K562 (cell line): ENCODE measurements around the gene CELA3B. TPM values are rescaled to one million over a fixed set of nuclear protein-coding genes. Genes with fewer than 3 reads are reported as not detected.

Experiments
- BACH1 ChIP-seq: fragments of 200-800 bp; sonication (Bioruptor generic); IDR thresholded peaks from 2 replicates; pipeline ENCODE4 v1.6.1; 2016; ENCODE audit warnings: missing genetic modification characterization, missing compliant biosample characterization
- HDGF ChIP-seq: fragments of 450-650 bp; IDR thresholded peaks from 2 replicates; pipeline ENCODE4 v1.6.1; 2016
- IRF2 ChIP-seq: sonication (generic); formaldehyde crosslinking; IDR thresholded peaks from 2 replicates; pipeline ENCODE4 v1.8.1; 2022; ENCODE audit warnings: mild to moderate bottlenecking, missing genetic modification reagents
- PHF20 ChIP-seq: fragments of 450-650 bp; IDR thresholded peaks from 2 replicates; pipeline ENCODE4 v1.6.1; 2018; ENCODE audit not compliant: partially characterized antibody
- PPARD ChIP-seq: fragments of 250-450 bp; sonication (Bioruptor Pico); IDR thresholded peaks from 2 replicates; pipeline ENCODE4 v1.8.0; 2022; ENCODE audit warnings: inconsistent platforms, mild to moderate bottlenecking, moderate library complexity
- ZBTB17 ChIP-seq: fragments of 450-650 bp; formaldehyde crosslinking; IDR thresholded peaks from 2 replicates; pipeline ENCODE4 v1.4.0; 2020; ENCODE audit warnings: mild to moderate bottlenecking
- ZBTB7A ChIP-seq: IDR thresholded peaks from 2 replicates; pipeline ENCODE4 v1.6.1; 2011; ENCODE audit warnings: low read depth, mild to moderate bottlenecking, low read length, moderate library complexity, borderline replicate concordance; ENCODE audit not compliant: control insufficient read depth
- ZNF41 ChIP-seq: fragments of 250-450 bp; sonication (Bioruptor Pico); conservative IDR thresholded peaks from 2 replicates; pipeline ENCODE4 v1.4.0; 2020; ENCODE audit warnings: mild to moderate bottlenecking
- polyA plus RNA-seq, 8 experiments: library from polyadenylated mRNA; depleted of rRNA in 4 of 8; stranded (reverse) in 5 of 8; unstranded in 3 of 8; fragments of >200 nt; fragmentation: Nextera tagmentation in 2 of 8; fragmentation: Illumina TruSeq in 1 of 8; extraction: Ambion mirVana in 2 of 8; extraction: Trizol in 1 of 8; gene quantifications; 2 replicates each; pipeline versions ENCODE4 v1.2.1 to v1.2.3, GENCODE V29; 2011 to 2014; ENCODE audit warnings: inconsistent platforms in 1 of 8, missing spikeins in 1 of 8
- total RNA-seq, 7 experiments: library from RNA; depleted of rRNA in 6 of 7; stranded (reverse); fragments of >200 nt in 6 of 7; fragmentation: Illumina TruSeq in 2 of 7; extraction: Trizol in 2 of 7; gene quantifications; 2 replicates each; pipeline versions ENCODE4 v1.2.1 to v1.2.3, GENCODE V29; 2011 to 2021; ENCODE audit warnings: low replicate concordance in 1 of 7
- TF ChIP-seq, protein P1 (sequence below): fragments of 250-450 bp; sonication (Bioruptor Pico); IDR thresholded peaks from 2 replicates; pipeline ENCODE4 v1.4.0; 2020; ENCODE audit warnings: mild to moderate bottlenecking
- TF ChIP-seq, protein P2 (sequence below): sonication (generic); formaldehyde crosslinking; IDR thresholded peaks from 2 replicates; pipeline ENCODE4 v1.9.0; 2022; ENCODE audit warnings: mild to moderate bottlenecking, missing genetic modification reagents
- TF ChIP-seq, protein P3 (sequence below): fragments of 450-650 bp; IDR thresholded peaks from 2 replicates; pipeline ENCODE4 v1.7.1; 2018; ENCODE audit warnings: mild to moderate bottlenecking, low read depth; ENCODE audit not compliant: partially characterized antibody
- TF ChIP-seq, protein P4 (sequence below): sonication (generic); formaldehyde crosslinking; IDR thresholded peaks from 2 replicates; pipeline ENCODE4 v1.8.0; 2022; ENCODE audit warnings: mild to moderate bottlenecking, missing genetic modification reagents
- TF ChIP-seq, protein P5 (sequence below): IDR thresholded peaks from 2 replicates; pipeline ENCODE4 v1.6.1; 2014; ENCODE audit warnings: antibody characterized with exemption

Gene CELA3B
- total and polyA plus RNA-seq, 9 of the 15 experiments (the other 6 are each of a cell fraction or from before 2014, with no cell fraction given), result 3.1 TPM; not detected in 8

DNA sequence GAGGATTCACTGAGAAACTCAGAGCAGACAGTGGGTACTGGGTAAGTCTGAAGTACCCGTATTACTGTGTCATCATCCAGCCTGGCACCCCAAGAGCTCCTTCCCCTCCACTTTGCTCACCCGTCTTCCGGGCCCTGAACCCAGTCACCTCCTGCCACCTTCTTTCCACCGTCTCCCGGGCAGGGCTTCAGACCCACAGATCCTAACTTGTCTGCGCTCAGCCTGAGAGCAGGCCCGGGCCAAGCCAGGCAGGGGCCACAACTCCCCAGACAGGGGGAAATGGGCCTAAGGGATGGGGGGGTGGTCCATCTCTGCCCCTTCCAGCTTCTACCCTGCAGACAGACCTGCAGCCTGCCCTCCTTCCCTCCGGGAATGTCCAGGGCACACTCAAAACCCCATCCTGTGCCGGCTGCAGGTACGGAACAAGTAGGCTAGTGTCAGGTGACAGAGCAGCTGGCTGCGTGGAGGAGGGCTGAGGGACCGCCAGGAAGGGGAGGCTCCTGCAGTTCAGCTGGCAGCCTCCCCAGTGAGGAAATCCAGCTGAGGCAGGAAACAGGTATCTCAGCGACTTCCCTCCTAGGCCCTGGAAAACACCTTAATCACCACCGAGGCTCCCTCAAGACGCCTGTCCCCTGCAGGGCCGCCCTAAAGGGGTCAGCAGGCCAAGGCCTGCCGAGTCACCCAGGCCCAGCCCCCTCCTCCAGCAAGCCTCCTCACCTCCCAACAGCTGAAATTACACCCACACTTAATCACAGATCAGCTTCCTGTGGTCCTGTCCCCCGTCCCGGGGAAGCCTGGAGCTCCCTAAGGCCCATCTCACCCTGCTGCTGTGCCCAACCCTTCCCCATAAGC is 43.2 kb upstream of the CELA3B start (continued):
- TF ChIP-seq, protein P1, sequence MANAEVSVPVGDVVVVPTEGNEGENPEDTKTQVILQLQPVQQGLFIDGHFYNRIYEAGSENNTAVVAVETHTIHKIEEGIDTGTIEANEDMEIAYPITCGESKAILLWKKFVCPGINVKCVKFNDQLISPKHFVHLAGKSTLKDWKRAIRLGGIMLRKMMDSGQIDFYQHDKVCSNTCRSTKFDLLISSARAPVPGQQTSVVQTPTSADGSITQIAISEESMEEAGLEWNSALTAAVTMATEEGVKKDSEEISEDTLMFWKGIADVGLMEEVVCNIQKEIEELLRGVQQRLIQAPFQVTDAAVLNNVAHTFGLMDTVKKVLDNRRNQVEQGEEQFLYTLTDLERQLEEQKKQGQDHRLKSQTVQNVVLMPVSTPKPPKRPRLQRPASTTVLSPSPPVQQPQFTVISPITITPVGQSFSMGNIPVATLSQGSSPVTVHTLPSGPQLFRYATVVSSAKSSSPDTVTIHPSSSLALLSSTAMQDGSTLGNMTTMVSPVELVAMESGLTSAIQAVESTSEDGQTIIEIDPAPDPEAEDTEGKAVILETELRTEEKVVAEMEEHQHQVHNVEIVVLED (CRISPR knock-in tag), result no peak
- TF ChIP-seq PHF20 (no peak), HDGF (peak; percentile 64; the same call in 1 of the 2 replicates), BACH1 (no peak), PPARD (CRISPR knock-in tag) (no peak), ZBTB17 (no peak), IRF2 (no peak), ZBTB7A (peak; percentile 89; the same call in 1 of the 2 replicates), ZNF41 (CRISPR knock-in tag) (no peak)
- TF ChIP-seq, protein P2, sequence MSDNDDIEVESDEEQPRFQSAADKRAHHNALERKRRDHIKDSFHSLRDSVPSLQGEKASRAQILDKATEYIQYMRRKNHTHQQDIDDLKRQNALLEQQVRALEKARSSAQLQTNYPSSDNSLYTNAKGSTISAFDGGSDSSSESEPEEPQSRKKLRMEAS (CRISPR knock-in tag), result peak; percentile 43; the same call in 1 of the 2 replicates
- TF ChIP-seq, protein P3, sequence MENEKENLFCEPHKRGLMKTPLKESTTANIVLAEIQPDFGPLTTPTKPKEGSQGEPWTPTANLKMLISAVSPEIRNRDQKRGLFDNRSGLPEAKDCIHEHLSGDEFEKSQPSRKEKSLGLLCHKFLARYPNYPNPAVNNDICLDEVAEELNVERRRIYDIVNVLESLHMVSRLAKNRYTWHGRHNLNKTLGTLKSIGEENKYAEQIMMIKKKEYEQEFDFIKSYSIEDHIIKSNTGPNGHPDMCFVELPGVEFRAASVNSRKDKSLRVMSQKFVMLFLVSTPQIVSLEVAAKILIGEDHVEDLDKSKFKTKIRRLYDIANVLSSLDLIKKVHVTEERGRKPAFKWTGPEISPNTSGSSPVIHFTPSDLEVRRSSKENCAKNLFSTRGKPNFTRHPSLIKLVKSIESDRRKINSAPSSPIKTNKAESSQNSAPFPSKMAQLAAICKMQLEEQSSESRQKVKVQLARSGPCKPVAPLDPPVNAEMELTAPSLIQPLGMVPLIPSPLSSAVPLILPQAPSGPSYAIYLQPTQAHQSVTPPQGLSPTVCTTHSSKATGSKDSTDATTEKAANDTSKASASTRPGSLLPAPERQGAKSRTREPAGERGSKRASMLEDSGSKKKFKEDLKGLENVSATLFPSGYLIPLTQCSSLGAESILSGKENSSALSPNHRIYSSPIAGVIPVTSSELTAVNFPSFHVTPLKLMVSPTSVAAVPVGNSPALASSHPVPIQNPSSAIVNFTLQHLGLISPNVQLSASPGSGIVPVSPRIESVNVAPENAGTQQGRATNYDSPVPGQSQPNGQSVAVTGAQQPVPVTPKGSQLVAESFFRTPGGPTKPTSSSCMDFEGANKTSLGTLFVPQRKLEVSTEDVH, result no peak
- TF ChIP-seq, protein P4, sequence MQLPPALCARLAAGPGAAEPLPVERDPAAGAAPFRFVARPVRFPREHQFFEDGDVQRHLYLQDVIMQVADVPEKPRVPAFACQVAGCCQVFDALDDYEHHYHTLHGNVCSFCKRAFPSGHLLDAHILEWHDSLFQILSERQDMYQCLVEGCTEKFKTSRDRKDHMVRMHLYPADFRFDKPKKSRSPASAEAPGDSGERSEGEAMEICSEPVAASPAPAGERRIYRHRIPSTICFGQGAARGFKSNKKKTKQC (CRISPR knock-in tag), result no peak
- TF ChIP-seq, protein P5, sequence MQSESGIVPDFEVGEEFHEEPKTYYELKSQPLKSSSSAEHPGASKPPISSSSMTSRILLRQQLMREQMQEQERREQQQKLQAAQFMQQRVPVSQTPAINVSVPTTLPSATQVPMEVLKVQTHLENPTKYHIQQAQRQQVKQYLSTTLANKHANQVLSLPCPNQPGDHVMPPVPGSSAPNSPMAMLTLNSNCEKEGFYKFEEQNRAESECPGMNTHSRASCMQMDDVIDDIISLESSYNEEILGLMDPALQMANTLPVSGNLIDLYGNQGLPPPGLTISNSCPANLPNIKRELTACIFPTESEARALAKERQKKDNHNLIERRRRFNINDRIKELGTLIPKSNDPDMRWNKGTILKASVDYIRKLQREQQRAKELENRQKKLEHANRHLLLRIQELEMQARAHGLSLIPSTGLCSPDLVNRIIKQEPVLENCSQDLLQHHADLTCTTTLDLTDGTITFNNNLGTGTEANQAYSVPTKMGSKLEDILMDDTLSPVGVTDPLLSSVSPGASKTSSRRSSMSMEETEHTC, result peak; percentile 19; the same call in 1 of the 2 replicates
